Endothelial cell of umbilical vein (primary cell): ENCODE data around the gene IPO4. TPM values are rescaled to one million over a fixed set of nuclear protein-coding genes. Genes with fewer than 3 reads are reported as not detected.

Experiments used
- BruUV-seq: library from RNA; stranded (reverse); fragments of 400-500 nt; replicated peaks from 2 replicates; lab custom pipeline; 2021; lab: Mats Ljungman, UMichigan
- CTCF ChIA-PET: fragments of 300-600, 350-600 bp; sonication (Branson Sonifier 250); formaldehyde crosslinking; loops from one replicate; lab custom pipeline; 2021; ENCODE audit warnings: antibody characterized with exemption, inconsistent platforms; lab: Charles Lee
- POLR2A ChIA-PET: fragments of 300-600, 350-600 bp; sonication (Branson Sonifier 250); formaldehyde crosslinking; loops from one replicate; lab custom pipeline; 2021; ENCODE audit warnings: antibody characterized with exemption, inconsistent platforms; lab: Charles Lee
- DNase-seq: peaks from one replicate; pipeline ENCODE4 v3.0.0-alpha.2; 2011; ENCODE audit warnings: low read depth, low spot score
- FAIRE-seq: peaks from 2 replicates; lab custom pipeline; 2011; peaks lifted over from hg19 to GRCh38; lab: Jason Lieb, UNC
- H2AFZ ChIP-seq: 2 replicates; pipeline ENCODE4 v1.6.0; 2012; ENCODE audit warnings: low read depth, low read length, control low read depth, inconsistent platforms
- H3K27ac ChIP-seq: 2 replicates; pipeline ENCODE4 v1.5.1; 2011; ENCODE audit warnings: low read depth, mild to moderate bottlenecking, control low read depth, low read length, moderate library complexity; ENCODE audit not compliant: insufficient read depth
- H3K27me3 ChIP-seq, 2 experiments: 2 replicates each; pipeline versions ENCODE4 v1.6.0 to v1.6.1; 2011; ENCODE audit warnings: low read length in 2 of 2, mixed read lengths in 1 of 2; ENCODE audit not compliant: control insufficient read depth in 2 of 2, insufficient read depth in 2 of 2
- H3K36me3 ChIP-seq, 2 experiments: 2 replicates in 1 of 2; 3 replicates in 1 of 2; pipeline ENCODE4 v1.5.1; 2011; ENCODE audit warnings: low read length in 2 of 2, mild to moderate bottlenecking in 1 of 2, moderate library complexity in 1 of 2; ENCODE audit not compliant: control insufficient read depth in 2 of 2, insufficient read depth in 2 of 2; ENCODE audit errors: extremely low read depth in 1 of 2
- H3K4me1 ChIP-seq: 3 replicates; pipeline ENCODE4 v1.5.1; 2011; ENCODE audit warnings: mild to moderate bottlenecking, low read length; ENCODE audit not compliant: control insufficient read depth, insufficient read depth; ENCODE audit errors: extremely low read depth
- H3K4me2 ChIP-seq: 2 replicates; pipeline ENCODE4 v1.6.1; 2011; ENCODE audit warnings: low read length, control low read depth, mixed read lengths; ENCODE audit not compliant: insufficient read depth
- H3K4me3 ChIP-seq, 3 experiments: fragments of 200-600 bp in 1 of 3; sonication (generic), shearing (Covaris generic) in 1 of 3; replicated peaks in 1 of 3; 2 replicates each; pipeline ENCODE4 v1.5.1; 2011 to 2016; ENCODE audit warnings: control low read depth in 3 of 3, low read length in 3 of 3, mild to moderate bottlenecking in 2 of 3, inconsistent platforms in 1 of 3, low read depth in 1 of 3, moderate library complexity in 1 of 3; ENCODE audit not compliant: insufficient read depth in 1 of 3
- H3K79me2 ChIP-seq: 2 replicates; pipeline ENCODE4 v1.6.0; 2012; ENCODE audit warnings: low read length, inconsistent platforms; ENCODE audit not compliant: control insufficient read depth, insufficient read depth
- H3K9ac ChIP-seq: replicated peaks from 2 replicates; pipeline ENCODE3; 2011; ENCODE audit warnings: low read length, control low read depth; ENCODE audit not compliant: insufficient read depth; ENCODE audit errors: extremely low read depth
- H3K9me1 ChIP-seq: replicated peaks from 3 replicates; pipeline ENCODE4 v1.6.0; 2011; ENCODE audit warnings: mild to moderate bottlenecking, low read length; ENCODE audit not compliant: control insufficient read depth, insufficient read depth; ENCODE audit errors: extremely low read depth
- H3K9me3 ChIP-seq: replicated peaks from 2 replicates; pipeline ENCODE4 v1.5.1; 2012; ENCODE audit warnings: low read length, inconsistent platforms; ENCODE audit not compliant: control insufficient read depth, insufficient read depth
- H4K20me1 ChIP-seq: replicated peaks from 2 replicates; pipeline ENCODE3; 2011; ENCODE audit warnings: mild to moderate bottlenecking, low read length; ENCODE audit not compliant: control insufficient read depth, insufficient read depth; ENCODE audit errors: extremely low read depth
- CTCF ChIP-seq, 2 donors: IDR thresholded peaks; 1 replicate in 1 of 2; 2 replicates in 1 of 2; pipeline ENCODE4 v1.5.1; 2011; ENCODE audit warnings: low read length in 2 of 2, mild to moderate bottlenecking in 2 of 2, moderate library complexity in 2 of 2, control low read depth in 1 of 2, inconsistent platforms in 1 of 2, low read depth in 1 of 2; ENCODE audit not compliant: insufficient read depth in 1 of 2; ENCODE audit errors: extremely low read depth in 1 of 2
- EZH2 ChIP-seq: IDR thresholded peaks from 2 replicates; pipeline ENCODE4 v1.6.1; 2012; ENCODE audit warnings: borderline replicate concordance, low read depth, mild to moderate bottlenecking, moderate library complexity, low read length, inconsistent platforms; ENCODE audit not compliant: severe bottlenecking
- FOS ChIP-seq: IDR thresholded peaks from 2 replicates; pipeline ENCODE4 v1.6.1; 2011; ENCODE audit warnings: mild to moderate bottlenecking, low read length, moderate library complexity, borderline replicate concordance; ENCODE audit not compliant: insufficient read depth
- GATA2 ChIP-seq: IDR thresholded peaks from 2 replicates; pipeline ENCODE4 v1.7.0; 2011; ENCODE audit warnings: low read depth, mild to moderate bottlenecking, moderate library complexity, mixed read lengths, low read length; ENCODE audit not compliant: insufficient read length, insufficient read depth
- JUN ChIP-seq: IDR thresholded peaks from 2 replicates; pipeline ENCODE4 v1.6.1; 2011; ENCODE audit warnings: borderline replicate concordance, low read depth; ENCODE audit not compliant: insufficient read length, insufficient read depth
- MAX ChIP-seq: IDR thresholded peaks from 2 replicates; pipeline ENCODE4 v1.6.1; 2011; ENCODE audit not compliant: insufficient read depth, insufficient read length
- MYC ChIP-seq: IDR thresholded peaks from one replicate; pipeline ENCODE4 v1.6.1; 2011; ENCODE audit warnings: mild to moderate bottlenecking, low read depth, low read length
- POLR2A ChIP-seq: IDR thresholded peaks from 2 replicates; pipeline ENCODE4 v1.6.1; 2012; ENCODE audit warnings: low read depth, mild to moderate bottlenecking, control low read depth, low read length
- POLR2AphosphoS5 ChIP-seq: IDR thresholded peaks from 2 replicates; pipeline ENCODE4 v1.6.1; 2012; ENCODE audit warnings: low read depth, mild to moderate bottlenecking, control low read depth, low read length, moderate library complexity; ENCODE audit not compliant: insufficient read depth
- dilution Hi-C: fragments of 300-500 bp; cut with MboI; formaldehyde crosslinking; loops from one replicate; pipeline ENCODE4 v1.15.0; 2019; ENCODE audit warnings: low sequenced_read_pairs; ENCODE audit not compliant: extremely low pct_ligation_motif_present
- intact Hi-C: fragments of 100-400 bp; cut with micrococcal nuclease; formaldehyde crosslinking; loops from one replicate; pipeline ENCODE4 v1.10.0; 2022
- polyA plus RNA-seq, 4 experiments: library from polyadenylated mRNA; depleted of rRNA in 3 of 4; stranded (reverse) in 3 of 4; unstranded in 1 of 4; fragments of >200 nt; gene quantifications; 2 replicates each; pipeline versions ENCODE4 v1.2.1 to v1.2.3, GENCODE V29; 2011 to 2012; ENCODE audit warnings: missing spikeins in 1 of 4
- total RNA-seq: library from RNA; stranded (reverse); gene quantifications from 2 replicates; pipeline ENCODE4 v1.2.3, GENCODE V29; 2021

IPO4 gene
- total and polyA plus RNA-seq, 2 donors (not counting 3 experiments of a cell fraction or from before 2014, with no cell fraction given) = 24.6 to 66.5 TPM

- peaks cover 21% of the 10 kb centered on the region for H3K79me2 ChIP-seq
- dilution Hi-C loops (no loop called here), intact Hi-C loops (no loop called here)
- H2AFZ ChIP-seq = no peak overlapping the region
- H3K4me1 ChIP-seq = peaks cover 19% of the 10 kb centered on the region
- no peak for DNase-seq
- H3K9me3 ChIP-seq = no peaks in the 10 kb centered on the region
- no peak for FAIRE-seq
- no peak overlapping the region for H3K4me3 ChIP-seq
- no peak overlapping the region for H3K4me2 ChIP-seq
- H4K20me1 ChIP-seq = no peaks in the 10 kb centered on the region
- no peaks in the 10 kb centered on the region for H3K9me1 ChIP-seq
- TF ChIP-seq MYC (no peak), CTCF (IDR thresholded peaks at IDR 0.05; ENCODE audit: extremely low read depth in 1 of 2, insufficient read depth in 1 of 2, low read depth in 1 of 2, low read length in 2 of 2) (no peak), FOS (no peak), POLR2A (no peak), GATA2 (no peak), JUN (no peak), POLR2AphosphoS5 (no peak), MAX (no peak), EZH2 (no peak)
- no peak overlapping the region for H3K9ac ChIP-seq
- H3K27me3 ChIP-seq = no peaks in the 10 kb centered on the region
- ChIA-PET CTCF (no interaction called here), POLR2A (no interaction called here)
- BruUV-seq = TSS peak; percentile 27
- H3K36me3 ChIP-seq = peaks cover 6 to 19% of the 10 kb centered on the region in 2 experiments
- no peak overlapping the region for H3K27ac ChIP-seq
These were observed 50.0 kb downstream of the IPO4 start for GRCh38 chr14:24138396-24139271.
